ENCODE data around the gene CYP24A1.

DNA sequence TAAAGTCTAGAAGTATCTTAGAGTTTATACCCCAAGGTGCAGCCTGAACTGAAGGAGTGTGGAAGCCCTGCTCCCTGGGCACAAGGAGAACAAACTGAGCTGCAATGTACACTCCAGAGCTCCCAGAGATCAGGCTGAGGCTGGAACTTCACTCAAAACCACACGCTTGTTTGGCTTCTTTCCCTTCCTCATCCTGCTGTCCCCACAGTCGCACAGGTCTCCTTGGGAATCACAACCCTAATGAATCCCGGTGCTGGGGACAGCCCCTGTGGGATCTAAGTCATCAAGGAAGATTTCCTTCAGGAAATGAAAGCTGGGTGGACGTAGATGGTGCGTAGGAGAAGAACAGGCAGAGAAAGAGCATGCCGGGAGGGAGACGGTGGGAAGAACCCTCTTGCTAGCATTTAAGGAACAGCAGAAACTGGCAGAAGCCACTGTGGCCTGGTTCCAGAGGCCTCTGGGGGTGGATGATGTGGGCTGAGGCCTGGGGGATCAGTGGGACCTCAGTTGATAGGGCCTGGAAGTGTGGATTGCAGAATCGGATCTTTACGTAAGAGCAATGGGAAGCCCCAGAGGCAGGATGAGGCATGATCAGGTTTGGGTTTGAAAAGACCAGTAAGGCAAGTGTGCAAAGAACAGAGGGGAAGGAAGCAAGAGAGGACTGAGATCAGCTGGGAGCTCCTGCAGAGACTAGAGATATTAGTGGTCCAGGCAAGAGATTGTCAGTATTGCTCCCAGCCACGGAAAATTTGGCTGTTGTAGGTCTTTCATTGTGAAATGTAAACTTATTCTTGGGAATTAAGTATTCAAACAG, 21.4 kb downstream of the CYP24A1 start:
- TF ChIP-seq, protein P1, sequence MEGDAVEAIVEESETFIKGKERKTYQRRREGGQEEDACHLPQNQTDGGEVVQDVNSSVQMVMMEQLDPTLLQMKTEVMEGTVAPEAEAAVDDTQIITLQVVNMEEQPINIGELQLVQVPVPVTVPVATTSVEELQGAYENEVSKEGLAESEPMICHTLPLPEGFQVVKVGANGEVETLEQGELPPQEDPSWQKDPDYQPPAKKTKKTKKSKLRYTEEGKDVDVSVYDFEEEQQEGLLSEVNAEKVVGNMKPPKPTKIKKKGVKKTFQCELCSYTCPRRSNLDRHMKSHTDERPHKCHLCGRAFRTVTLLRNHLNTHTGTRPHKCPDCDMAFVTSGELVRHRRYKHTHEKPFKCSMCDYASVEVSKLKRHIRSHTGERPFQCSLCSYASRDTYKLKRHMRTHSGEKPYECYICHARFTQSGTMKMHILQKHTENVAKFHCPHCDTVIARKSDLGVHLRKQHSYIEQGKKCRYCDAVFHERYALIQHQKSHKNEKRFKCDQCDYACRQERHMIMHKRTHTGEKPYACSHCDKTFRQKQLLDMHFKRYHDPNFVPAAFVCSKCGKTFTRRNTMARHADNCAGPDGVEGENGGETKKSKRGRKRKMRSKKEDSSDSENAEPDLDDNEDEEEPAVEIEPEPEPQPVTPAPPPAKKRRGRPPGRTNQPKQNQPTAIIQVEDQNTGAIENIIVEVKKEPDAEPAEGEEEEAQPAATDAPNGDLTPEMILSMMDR (conservative IDR thresholded peaks at IDR 0.05): no peak
- TF ChIP-seq ZFX (IDR thresholded peaks at IDR 0.05): no peak
